NOMO-1 treated with DMSO at 0.1 percent for 48 hours (cell line): ENCODE data around the gene DIPK1A.
"Not testable (repeated sequence)": the region's sequence is repeated elsewhere in the genome, so short reads cannot be mapped to it uniquely, and the experiment has no call there.

ENCODE experiments used
- DNase-seq: peaks from one replicate; lab custom pipeline; 2025; ENCODE audit not compliant: unreplicated experiment; lab: John Stamatoyannopoulos, UW

DIPK1A gene

DNA sequence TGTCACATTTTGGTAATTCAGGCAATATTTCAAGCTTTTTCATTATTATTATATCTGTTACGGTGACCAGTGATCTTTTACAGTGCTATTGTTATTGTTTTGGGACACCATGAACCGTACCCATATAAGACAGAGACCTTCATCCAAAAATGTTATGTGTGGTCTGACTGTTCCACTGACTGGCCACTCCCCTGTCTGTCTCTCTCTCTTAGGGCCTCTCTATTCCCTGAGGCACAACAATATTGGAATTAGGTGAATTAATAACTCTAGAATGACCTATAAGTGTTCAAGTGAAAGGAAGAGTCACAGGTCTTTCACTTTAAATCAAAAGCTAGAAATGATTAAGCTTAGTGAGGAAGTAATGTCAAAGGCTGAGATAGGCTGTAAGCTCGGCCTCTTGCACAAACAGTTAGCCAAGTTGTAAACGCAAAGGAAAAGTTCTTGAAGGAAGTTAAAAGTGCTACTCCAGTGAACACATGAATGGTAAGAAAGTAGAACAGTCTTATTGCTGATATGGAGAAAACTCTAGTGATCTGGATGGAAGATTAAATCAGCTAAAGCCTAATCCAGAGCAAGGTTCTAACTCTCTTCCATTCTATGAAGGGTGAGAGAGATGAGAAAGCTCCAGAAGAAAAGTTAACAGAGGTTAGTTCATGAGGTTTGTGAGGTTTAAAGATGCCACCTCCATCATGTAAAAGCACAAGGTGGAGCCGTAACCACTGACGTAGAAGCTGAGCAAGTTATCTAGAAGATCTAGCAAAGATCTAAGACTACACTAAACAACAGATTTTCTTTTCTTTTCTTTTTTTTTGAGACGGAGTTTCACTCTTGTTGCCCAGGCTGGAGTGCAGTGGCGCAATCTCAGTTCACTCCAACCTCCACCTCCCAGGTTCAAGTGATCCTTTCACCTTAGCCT, 19.7 kb upstream of the DIPK1A start:
- peak; percentile 57 for DNase-seq

GRCh38 chr1:92975551-92976232, 14.4 kb upstream of the DIPK1A start:
- peak; percentile 87 for DNase-seq

GRCh38 chr1:92974112-92974511, 12.8 kb upstream of the DIPK1A start:
- DNase-seq, result not testable (repeated sequence)

GRCh38 chr1:92973203-92973897, 12.1 kb upstream of the DIPK1A start:
- DNase-seq, result peak; percentile 65

DNA sequence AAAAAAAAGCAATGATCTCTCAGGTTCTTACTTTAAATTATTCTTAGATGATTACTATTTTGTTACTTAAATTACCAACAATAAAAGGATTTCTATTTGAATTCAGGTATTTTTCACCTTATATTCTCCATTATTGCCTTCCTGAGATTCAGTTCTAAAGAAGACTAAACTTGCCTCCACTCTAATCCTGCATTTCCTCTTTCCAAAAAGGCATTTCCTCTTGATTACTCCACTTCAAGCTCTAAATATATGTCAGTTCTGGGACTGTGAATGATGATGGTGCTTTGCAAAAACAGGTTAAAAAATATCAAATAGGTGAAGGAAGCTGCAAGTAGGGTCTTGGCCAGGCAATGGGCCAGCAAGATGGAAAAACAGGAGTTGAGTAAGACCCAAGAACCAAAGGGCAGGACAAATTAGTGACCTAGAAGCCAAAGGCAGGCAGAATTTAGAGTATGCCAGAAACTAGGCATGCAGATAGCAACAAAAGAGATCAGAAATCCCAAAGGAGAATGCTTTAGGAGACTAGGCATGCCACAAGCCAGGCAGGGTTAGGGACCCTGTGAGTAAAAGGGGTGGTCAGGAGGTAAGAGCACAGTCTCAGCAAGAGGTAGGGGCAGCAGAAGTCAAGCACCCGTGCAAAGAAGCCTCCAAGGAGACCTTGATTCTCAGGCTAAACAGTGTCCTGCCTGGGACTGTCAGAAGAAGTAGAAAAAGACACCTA, 11.3 kb upstream of the DIPK1A start:
- DNase-seq, result no peak

- DNase-seq, result not testable (repeated sequence)
These were observed 10.7 kb upstream of the DIPK1A start for GRCh38 chr1:92971932-92972331.

DNA sequence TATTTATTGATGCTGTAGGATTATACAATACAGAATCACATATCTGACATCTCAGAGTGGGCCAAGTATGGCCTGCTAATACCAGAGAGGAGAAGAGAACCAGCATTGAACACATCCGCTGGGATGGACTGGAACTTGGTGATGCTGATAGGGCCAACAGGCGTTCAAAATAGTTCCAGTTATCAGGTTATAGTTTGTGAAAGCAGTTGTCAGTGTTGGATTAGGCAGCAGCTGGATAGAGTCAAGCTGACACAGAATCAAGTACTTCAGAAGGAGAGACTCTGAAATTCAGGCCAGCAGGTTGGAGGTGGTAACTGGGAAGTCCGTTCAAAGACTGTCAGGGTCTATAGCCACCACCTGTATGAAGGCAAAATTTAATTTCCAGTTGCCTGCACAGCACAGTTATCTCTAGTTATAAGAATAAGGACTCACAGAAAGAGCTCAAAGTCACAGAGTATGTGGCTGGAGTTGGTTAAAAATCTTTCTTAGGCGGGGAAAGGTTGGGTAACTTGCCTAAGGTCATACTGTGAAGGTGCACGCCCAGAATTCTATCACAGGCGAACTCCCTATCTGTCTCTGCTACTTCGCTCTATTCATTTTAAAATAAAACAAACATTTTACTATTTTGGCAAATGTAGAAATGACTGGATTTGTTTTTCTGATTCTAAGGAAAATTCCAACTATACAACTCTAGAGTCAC, 9.9 kb upstream of the DIPK1A start:
- DNase-seq, result no peak

DNA sequence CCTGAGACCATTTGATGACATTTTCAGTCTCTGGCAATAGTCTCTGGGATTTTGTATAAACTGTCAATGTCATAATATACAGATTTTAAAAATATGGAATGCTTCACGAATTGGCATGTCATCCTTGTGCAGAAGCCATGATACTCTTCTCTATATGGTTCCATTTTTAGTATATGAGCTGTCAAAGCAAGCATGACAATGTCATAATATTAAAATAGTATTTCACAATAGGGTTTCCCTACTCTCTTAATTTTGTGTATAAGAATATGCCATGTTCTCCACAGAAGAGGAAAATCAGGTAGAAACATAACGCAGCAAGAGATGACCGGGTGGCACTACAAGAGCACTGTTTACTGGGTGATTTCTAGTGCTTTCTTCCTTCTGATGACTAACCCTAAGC, 8.3 kb upstream of the DIPK1A start:
- no peak for DNase-seq

DNA sequence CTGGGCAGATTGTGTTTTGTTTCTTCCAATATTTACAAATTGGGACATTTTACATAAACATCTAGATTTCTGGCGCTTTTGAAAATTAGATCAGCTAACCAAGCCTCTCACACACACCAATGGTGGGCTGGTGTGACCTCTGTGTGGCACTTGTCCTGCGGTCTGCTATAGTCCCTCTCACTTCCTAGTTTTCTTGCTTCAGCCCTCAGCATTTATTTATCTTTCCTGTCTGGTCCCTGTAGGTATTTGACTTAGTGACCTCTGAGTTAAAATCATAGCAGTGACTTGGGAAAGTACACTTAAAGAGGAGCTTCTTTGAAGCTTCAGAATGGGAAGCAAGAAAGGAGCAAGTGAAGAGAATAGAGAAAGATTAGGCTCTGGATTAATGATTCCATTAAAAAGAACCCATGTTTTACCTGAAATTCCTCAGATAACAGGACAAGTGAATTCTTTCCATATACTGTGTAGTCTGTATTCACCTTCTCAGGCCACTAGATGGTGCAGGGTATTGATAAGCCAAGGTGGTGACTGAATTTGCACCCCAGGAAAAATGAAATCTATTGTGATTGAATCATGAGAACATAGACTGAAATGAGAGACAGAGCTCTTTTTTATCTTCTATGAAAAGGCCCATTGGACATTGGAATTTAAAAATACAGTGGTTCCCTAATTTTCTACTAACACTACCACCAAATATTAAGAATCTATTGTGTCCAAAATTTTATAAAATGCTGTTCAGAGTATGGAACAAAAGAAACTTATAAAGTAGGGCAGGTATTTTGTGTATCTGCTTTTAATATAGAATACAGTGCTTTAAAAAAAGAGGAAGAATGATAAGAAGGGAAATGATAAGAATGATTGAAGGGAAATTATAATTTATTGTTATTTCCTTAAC, 7.1 kb upstream of the DIPK1A start:
- DNase-seq, result peak; percentile 74

DNA sequence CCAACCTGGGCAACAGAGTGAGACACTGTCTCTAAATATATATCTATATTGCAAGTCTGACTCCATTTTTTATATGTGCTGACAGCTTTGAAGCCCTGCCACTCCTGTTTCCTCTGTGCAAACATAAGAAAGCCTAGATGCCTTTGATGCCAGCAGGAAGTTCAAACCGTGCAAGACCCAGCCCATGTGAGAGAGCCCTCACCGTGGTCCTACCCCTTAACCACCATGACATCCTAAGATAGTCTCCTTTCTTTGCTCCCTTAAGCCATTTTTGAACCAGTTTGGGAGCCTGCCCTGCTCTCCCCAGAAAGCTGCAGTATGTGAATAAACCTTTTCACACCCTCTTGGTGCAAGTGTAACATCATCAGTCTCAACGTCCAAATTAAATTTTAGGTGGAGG, 3.7 kb upstream of the DIPK1A start:
- DNase-seq, result no peak

GRCh38 chr1:92964316-92964715, 3.1 kb upstream of the DIPK1A start:
- no peak for DNase-seq

GRCh38 chr1:92961896-92962752, 862 bp upstream of the DIPK1A start:
- no peak for DNase-seq

GRCh38 chr1:92960395-92961130, 699 bp downstream of the DIPK1A start:
- peak; percentile 80 for DNase-seq

- no peak for DNase-seq
These were observed 2.9 kb downstream of the DIPK1A start for GRCh38 chr1:92958203-92958970.

DNA sequence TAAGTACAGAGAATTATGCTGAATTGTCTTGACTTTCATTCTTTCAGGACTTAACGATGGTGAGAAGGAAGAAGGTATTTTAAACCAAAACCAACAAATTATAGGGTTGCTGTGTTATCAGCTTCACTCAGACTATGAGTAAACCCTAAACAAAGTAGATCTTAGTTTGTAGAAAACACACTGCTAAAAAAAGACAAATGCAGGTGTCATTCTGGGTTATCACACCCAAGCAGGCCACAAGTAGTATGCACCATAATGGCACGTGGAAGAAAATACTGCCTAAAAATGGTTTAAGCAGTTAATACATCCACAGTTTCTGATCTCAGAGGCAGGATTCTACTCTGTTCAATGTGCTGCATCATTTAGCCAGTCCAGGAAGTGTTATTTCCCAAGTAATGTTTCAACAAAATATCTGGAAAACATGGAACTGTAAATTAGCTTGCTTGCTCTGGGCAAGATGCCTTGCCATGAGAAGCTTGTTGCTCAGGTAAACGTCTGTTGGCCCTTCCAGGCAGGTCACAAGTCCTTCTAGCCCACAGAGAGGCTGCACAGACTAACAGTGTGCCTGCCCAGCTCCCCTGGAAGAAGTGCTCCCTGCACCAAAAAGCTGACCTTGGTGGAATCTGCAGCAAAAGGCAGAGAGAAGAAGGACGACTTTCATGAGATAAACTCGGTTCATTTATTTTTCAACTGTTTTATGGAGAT, 4.1 kb downstream of the DIPK1A start:
- DNase-seq, result no peak

- DNase-seq, result no peak
These were observed 4.8 kb downstream of the DIPK1A start for GRCh38 chr1:92956254-92957029.
